GM10266 (cell line): Measurements from ENCODE around the gene RAPSN.

ENCODE experiments used
- DNase-seq: peaks from one replicate; pipeline ENCODE4 v3.0.0; 2012; ENCODE audit errors: extremely low spot score
- CTCF ChIP-seq: IDR thresholded peaks from 2 replicates; pipeline ENCODE4 v1.5.1; 2012; ENCODE audit warnings: mild to moderate bottlenecking, low read depth; ENCODE audit not compliant: control insufficient read depth, insufficient read depth; ENCODE audit errors: missing control alignments

RAPSN gene

GRCh38 chr11:47488674-47489394 lies 39.9 kb upstream of the RAPSN start:
- no peak for DNase-seq
- no peak for TF ChIP-seq CTCF

GRCh38 chr11:47488111-47488510 lies 39.2 kb upstream of the RAPSN start:
- TF ChIP-seq CTCF = no peak
- DNase-seq = no peak

GRCh38 chr11:47487421-47487820 lies 38.5 kb upstream of the RAPSN start:
- TF ChIP-seq CTCF = no peak
- DNase-seq = no peak

- TF ChIP-seq CTCF = no peak
- DNase-seq = no peak
Observed at GRCh38 chr11:47485107-47485506, 36.2 kb upstream of the RAPSN start.

GRCh38 chr11:47483457-47483856 lies 34.5 kb upstream of the RAPSN start:
- DNase-seq = no peak
- no peak for TF ChIP-seq CTCF

GRCh38 chr11:47480762-47481161 lies 31.8 kb upstream of the RAPSN start:
- DNase-seq = no peak
- TF ChIP-seq CTCF = no peak

GRCh38 chr11:47478651-47479329 lies 29.9 kb upstream of the RAPSN start:
- TF ChIP-seq CTCF = no peak
- no peak for DNase-seq
